NCI-H2227 (cell line): ENCODE data around the gene FAM53C.
"Not testable (repeated sequence)": the region's sequence is repeated elsewhere in the genome, so short reads cannot be mapped to it uniquely, and the experiment has no call there.

Experiments used
- DNase-seq: peaks from one replicate; lab custom pipeline; 2025; ENCODE audit not compliant: unreplicated experiment; lab: John Stamatoyannopoulos, UW

Gene FAM53C

GRCh38 chr5:138389911-138390310 is 51.8 kb downstream of the FAM53C start:
- not testable (repeated sequence) for DNase-seq

- DNase-seq = no peak
These were observed 53.9 kb downstream of the FAM53C start for GRCh38 chr5:138391859-138392386.
